Measurements from ENCODE around the gene TANC1. TPM values are rescaled to one million over a fixed set of nuclear protein-coding genes. Genes with fewer than 3 reads are reported as not detected.
A peak's percentile ranks its signal among the peaks of the same experiment; 100 is the strongest.

The TANC1 gene
- total and polyA plus RNA-seq, 2 experiments from 2014 or later, result 8.2 to 12.1 TPM

GRCh38 chr2:159096901-159097300 lies 128.5 kb downstream of the TANC1 start:
- TF ChIP-seq EZH2phosphoT487 (IDR thresholded peaks at IDR 0.05; ENCODE audit: insufficient read depth, low read depth), result no peak
- no peak for TF ChIP-seq EZH2 (IDR thresholded peaks at IDR 0.05; ENCODE audit: insufficient read depth, poor library complexity, severe bottlenecking)
- Histone ChIP-seq H3K9me3 (ENCODE audit: low read depth) (no peaks in the 10 kb centered on the region), H2AFZ (no peak overlapping the region), H4K20me1 (ENCODE audit: insufficient read depth) (no peaks in the 10 kb centered on the region), H3K27me3 (replicated peaks; ENCODE audit: insufficient read depth) (no peaks in the 10 kb centered on the region), H3K27ac (no peak overlapping the region), H3K4me3 (no peak overlapping the region), H3K4me1 (ENCODE audit: insufficient read depth) (peaks cover 44% of the 10 kb centered on the region), H3K9ac (no peak overlapping the region), H3K4me2 (ENCODE audit: unreplicated experiment) (no peak overlapping the region), H3K36me3 (ENCODE audit: low read depth) (peaks cover 3% of the 10 kb centered on the region; the same call in 1 of the 2 replicates), H3F3A (ENCODE audit: insufficient read depth) (peaks cover 27% of the 10 kb centered on the region), H3K79me2 (ENCODE audit: insufficient read depth) (peaks cover 28% of the 10 kb centered on the region), H3K9me2 (ENCODE audit: insufficient read depth) (no peaks in the 10 kb centered on the region)
- in situ Hi-C loops (cut with MboI), result no loop called here
- WGBS, 2 experiments (ENCODE audit: low coverage in 1 of 2, low lambda C conversion rate in 2 of 2, missing lambda C conversion rate in 2 of 2), result 50 to 54% methylated on average over 1 of the region's 1 CpG
- DNase-seq, result peak; percentile 55

DNA sequence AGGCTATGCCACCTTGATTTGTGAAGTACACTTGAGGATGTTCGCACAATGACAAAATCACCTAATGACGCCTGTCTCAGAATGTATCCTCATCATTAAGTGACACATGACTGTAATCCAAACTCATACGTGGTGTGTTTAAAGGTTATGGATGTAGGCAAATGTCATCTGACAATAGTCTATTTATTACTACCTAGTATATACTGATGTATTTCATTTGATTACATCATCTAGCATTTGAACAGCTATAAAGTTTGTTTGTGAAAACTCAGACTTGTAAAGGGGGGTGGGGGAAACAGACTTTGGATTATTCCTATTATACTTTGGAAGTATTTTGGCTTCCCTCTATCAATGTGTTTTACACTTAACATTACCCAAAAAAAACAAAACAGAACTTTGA lies 129.9 kb downstream of the TANC1 start:
- WGBS, 2 experiments (ENCODE audit: low coverage in 1 of 2, low lambda C conversion rate in 2 of 2, missing lambda C conversion rate in 2 of 2), result 95 to 98% methylated on average over 3 of the region's 3 CpGs
- Histone ChIP-seq H3F3A (ENCODE audit: insufficient read depth) (peaks cover 19% of the 10 kb centered on the region), H3K9me3 (ENCODE audit: low read depth) (no peaks in the 10 kb centered on the region), H3K9ac (no peak overlapping the region), H3K36me3 (ENCODE audit: low read depth) (peaks cover 3% of the 10 kb centered on the region; the same call in 1 of the 2 replicates), H3K27me3 (replicated peaks; ENCODE audit: insufficient read depth) (no peaks in the 10 kb centered on the region), H3K4me1 (ENCODE audit: insufficient read depth) (peaks cover 32% of the 10 kb centered on the region), H3K4me2 (ENCODE audit: unreplicated experiment) (no peak overlapping the region), H4K20me1 (ENCODE audit: insufficient read depth) (no peaks in the 10 kb centered on the region), H3K79me2 (ENCODE audit: insufficient read depth) (peaks cover 21% of the 10 kb centered on the region), H3K27ac (no peak overlapping the region; the same call in 1 of the 2 replicates), H3K4me3 (no peak overlapping the region), H3K9me2 (ENCODE audit: insufficient read depth) (no peaks in the 10 kb centered on the region), H2AFZ (no peak overlapping the region)
- TF ChIP-seq EZH2phosphoT487 (IDR thresholded peaks at IDR 0.05; ENCODE audit: insufficient read depth, low read depth), result no peak
- no peak for TF ChIP-seq EZH2 (IDR thresholded peaks at IDR 0.05; ENCODE audit: insufficient read depth, poor library complexity, severe bottlenecking)
- in situ Hi-C loops (cut with MboI), result no loop called here
- no peak for DNase-seq

DNA sequence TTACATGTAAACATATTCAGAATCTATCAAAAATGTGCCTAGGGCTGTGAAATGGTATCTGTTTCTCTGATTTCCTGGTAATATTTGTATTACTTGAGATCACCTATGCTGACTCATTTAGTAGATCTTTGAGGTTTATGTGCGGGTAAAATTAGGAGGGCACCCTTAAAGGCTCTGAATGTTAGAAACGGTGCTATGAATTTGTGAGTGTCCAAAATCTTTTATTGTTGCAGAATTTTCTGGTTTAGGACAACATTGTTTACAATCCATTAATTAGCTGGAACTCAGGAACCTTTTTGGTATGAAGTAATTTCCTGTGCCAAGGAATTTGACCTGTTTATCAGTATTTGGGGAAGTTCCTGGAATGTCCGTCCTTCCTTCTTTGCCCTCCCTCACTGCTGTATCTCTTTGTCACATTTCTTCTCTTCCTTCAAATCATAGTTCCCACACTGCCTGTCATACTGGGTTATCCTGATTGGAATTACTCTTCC lies 130.5 kb downstream of the TANC1 start:
- 42 to 48% methylated on average over 3 of the region's 3 CpGs for WGBS, 2 experiments (ENCODE audit: low coverage in 1 of 2, low lambda C conversion rate in 2 of 2, missing lambda C conversion rate in 2 of 2)
- Histone ChIP-seq H3K79me2 (ENCODE audit: insufficient read depth) (peaks cover 21% of the 10 kb centered on the region), H3K4me1 (ENCODE audit: insufficient read depth) (peaks cover 26% of the 10 kb centered on the region), H4K20me1 (ENCODE audit: insufficient read depth) (no peaks in the 10 kb centered on the region), H2AFZ (no peak overlapping the region), H3K27ac (no peak overlapping the region; the same call in 1 of the 2 replicates), H3K4me3 (no peak overlapping the region), H3K36me3 (ENCODE audit: low read depth) (peaks cover 3% of the 10 kb centered on the region; the same call in 1 of the 2 replicates), H3K9me2 (ENCODE audit: insufficient read depth) (no peaks in the 10 kb centered on the region), H3F3A (ENCODE audit: insufficient read depth) (peaks cover 19% of the 10 kb centered on the region), H3K27me3 (replicated peaks; ENCODE audit: insufficient read depth) (no peaks in the 10 kb centered on the region), H3K4me2 (ENCODE audit: unreplicated experiment) (no peak overlapping the region), H3K9me3 (ENCODE audit: low read depth) (no peaks in the 10 kb centered on the region), H3K9ac (no peak overlapping the region)
- in situ Hi-C loops (cut with MboI), result no loop called here
- no peak for DNase-seq
- TF ChIP-seq EZH2 (IDR thresholded peaks at IDR 0.05; ENCODE audit: insufficient read depth, poor library complexity, severe bottlenecking) (no peak), EZH2phosphoT487 (IDR thresholded peaks at IDR 0.05; ENCODE audit: insufficient read depth, low read depth) (no peak)

DNA sequence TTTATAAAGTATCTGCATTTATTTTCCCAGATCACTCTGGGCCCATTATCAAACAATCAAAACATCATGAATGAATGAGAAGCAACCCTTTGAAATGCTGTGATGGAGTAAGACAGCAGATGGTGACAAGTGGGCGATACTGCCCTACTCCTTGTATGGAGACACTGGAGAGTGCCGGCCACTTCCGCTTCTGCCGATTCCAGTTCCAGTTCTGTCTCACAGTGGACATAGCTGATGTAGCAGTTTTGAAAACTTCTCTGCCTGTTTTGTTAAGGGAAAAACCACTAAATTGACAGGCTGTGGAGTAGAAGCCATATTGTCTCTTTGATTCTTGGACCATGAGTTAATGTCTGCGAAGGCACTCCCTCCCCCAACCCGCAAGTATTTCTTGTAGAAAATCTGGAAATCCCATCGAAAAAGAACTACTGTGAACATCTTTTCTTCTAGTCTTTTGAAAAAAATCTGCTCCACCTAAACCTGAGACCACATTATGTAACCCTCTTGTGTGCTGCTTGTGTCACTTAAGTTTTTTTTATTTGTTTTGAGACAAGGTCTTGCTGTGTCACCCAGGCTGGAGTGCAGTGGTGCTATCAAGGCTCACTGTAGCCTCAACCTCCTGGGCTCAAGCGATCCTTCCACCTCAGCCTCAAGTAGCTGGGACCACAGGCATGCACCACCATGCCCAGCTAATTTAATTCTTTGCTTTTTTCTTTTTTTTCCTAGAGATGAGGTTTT lies 133.5 kb downstream of the TANC1 start:
- no peaks in the 10 kb centered on the region for H3K9me3 ChIP-seq (ENCODE audit: low read depth)
- no peaks in the 10 kb centered on the region for H4K20me1 ChIP-seq (ENCODE audit: insufficient read depth)
- H3F3A ChIP-seq (ENCODE audit: insufficient read depth), result peaks cover 19% of the 10 kb centered on the region; the same call in 1 of the 2 replicates
- in situ Hi-C loops (cut with MboI), result no loop called here
- H3K9ac ChIP-seq, result no peak overlapping the region
- TF ChIP-seq EZH2phosphoT487 (IDR thresholded peaks at IDR 0.05; ENCODE audit: insufficient read depth, low read depth) (no peak), EZH2 (IDR thresholded peaks at IDR 0.05; ENCODE audit: insufficient read depth, poor library complexity, severe bottlenecking) (no peak)
- WGBS, 2 experiments (ENCODE audit: low coverage in 1 of 2, low lambda C conversion rate in 2 of 2, missing lambda C conversion rate in 2 of 2), result 96 to 97% methylated on average over 7 to 8 of the region's 8 CpGs
- H3K27me3 ChIP-seq (replicated peaks; ENCODE audit: insufficient read depth), result no peaks in the 10 kb centered on the region
- H3K9me2 ChIP-seq (ENCODE audit: insufficient read depth), result no peaks in the 10 kb centered on the region
- no peak for DNase-seq
- no peak overlapping the region for H2AFZ ChIP-seq
- H3K4me2 ChIP-seq (ENCODE audit: unreplicated experiment), result no peak overlapping the region
- H3K79me2 ChIP-seq (ENCODE audit: insufficient read depth), result peaks cover 9% of the 10 kb centered on the region; the same call in 1 of the 2 replicates
- peaks cover 3% of the 10 kb centered on the region; the same call in 1 of the 2 replicates for H3K36me3 ChIP-seq (ENCODE audit: low read depth)
- no peak overlapping the region for H3K4me3 ChIP-seq
- no peak overlapping the region for H3K27ac ChIP-seq
- H3K4me1 ChIP-seq (ENCODE audit: insufficient read depth), result peaks cover 27% of the 10 kb centered on the region

All from GM23248 (cell line).